ENCODE data around the gene PRSS1.

DNA sequence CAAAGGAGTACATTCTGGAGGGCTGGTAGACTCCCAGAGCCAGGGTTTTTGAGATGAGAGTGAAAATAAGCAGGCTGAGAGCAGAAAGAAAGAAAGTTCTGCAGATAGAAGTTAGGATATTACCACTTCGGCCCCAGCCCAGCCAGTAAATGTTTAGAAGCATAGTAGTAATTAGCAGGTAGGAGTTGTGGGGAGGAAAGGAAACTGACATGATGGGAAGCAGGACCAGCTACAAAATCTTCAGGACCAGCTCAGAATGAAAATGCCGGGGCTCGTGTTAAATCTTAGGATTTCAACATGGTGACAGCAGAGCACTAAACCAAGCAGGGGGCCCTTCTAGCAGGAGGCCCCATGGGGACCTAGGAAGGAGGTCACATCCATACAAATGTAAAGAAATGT is 50.2 kb downstream of the PRSS1 start:
- TF ChIP-seq, protein P1, sequence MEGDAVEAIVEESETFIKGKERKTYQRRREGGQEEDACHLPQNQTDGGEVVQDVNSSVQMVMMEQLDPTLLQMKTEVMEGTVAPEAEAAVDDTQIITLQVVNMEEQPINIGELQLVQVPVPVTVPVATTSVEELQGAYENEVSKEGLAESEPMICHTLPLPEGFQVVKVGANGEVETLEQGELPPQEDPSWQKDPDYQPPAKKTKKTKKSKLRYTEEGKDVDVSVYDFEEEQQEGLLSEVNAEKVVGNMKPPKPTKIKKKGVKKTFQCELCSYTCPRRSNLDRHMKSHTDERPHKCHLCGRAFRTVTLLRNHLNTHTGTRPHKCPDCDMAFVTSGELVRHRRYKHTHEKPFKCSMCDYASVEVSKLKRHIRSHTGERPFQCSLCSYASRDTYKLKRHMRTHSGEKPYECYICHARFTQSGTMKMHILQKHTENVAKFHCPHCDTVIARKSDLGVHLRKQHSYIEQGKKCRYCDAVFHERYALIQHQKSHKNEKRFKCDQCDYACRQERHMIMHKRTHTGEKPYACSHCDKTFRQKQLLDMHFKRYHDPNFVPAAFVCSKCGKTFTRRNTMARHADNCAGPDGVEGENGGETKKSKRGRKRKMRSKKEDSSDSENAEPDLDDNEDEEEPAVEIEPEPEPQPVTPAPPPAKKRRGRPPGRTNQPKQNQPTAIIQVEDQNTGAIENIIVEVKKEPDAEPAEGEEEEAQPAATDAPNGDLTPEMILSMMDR (IDR thresholded peaks at IDR 0.05; ENCODE audit: borderline replicate concordance, extremely low read depth, low read length, poor library complexity, severe bottlenecking): no peak
- no peak for TF ChIP-seq EZH2 (IDR thresholded peaks at IDR 0.05; ENCODE audit: borderline replicate concordance, low read depth, low read length, severe bottlenecking)
